Caco-2 (cell line): ENCODE results near the gene NAA38. TPM values are rescaled to one million over a fixed set of nuclear protein-coding genes. Genes with fewer than 3 reads are reported as not detected.

ENCODE experiments used
- BruUV-seq: library from RNA; stranded (reverse); fragments of 400-500 nt; replicated peaks from 2 replicates; lab custom pipeline; 2021; lab: Mats Ljungman, UMichigan
- CTCF ChIA-PET: fragments of 300-600 bp; sonication (Branson Sonifier 250); formaldehyde crosslinking; loops from one replicate; lab custom pipeline; 2022; ENCODE audit warnings: antibody characterized with exemption; lab: Charles Lee
- POLR2A ChIA-PET: fragments of 300-600 bp; sonication (Branson Sonifier 250); formaldehyde crosslinking; loops from one replicate; lab custom pipeline; 2022; ENCODE audit warnings: antibody characterized with exemption; lab: Charles Lee
- DNase-seq, 2 experiments: peaks; one replicate each; pipeline versions ENCODE4 v3.0.0 to v3.0.0-alpha.2; 2020 to 2022
- H3K27me3 ChIP-seq: replicated peaks from 2 replicates; pipeline ENCODE4 v1.6.0; 2011; ENCODE audit warnings: low read length; ENCODE audit not compliant: control insufficient read depth, insufficient read depth
- H3K36me3 ChIP-seq: 2 replicates; pipeline ENCODE4 v1.5.1; 2011; ENCODE audit warnings: low read length; ENCODE audit not compliant: control insufficient read depth, insufficient read depth
- H3K4me1 ChIP-seq: fragments of 250-450 bp; sonication (Bioruptor Pico); 2 replicates; pipeline ENCODE4 v1.5.1; 2020; ENCODE audit warnings: mild to moderate bottlenecking
- H3K4me3 ChIP-seq: 2 replicates; pipeline ENCODE4 v1.5.1; 2011; ENCODE audit warnings: low read depth, mild to moderate bottlenecking, control low read depth, low read length
- H3K9me3 ChIP-seq: fragments of 250-450 bp; sonication (Bioruptor Pico); 2 replicates; pipeline ENCODE4 v1.5.1; 2020; ENCODE audit warnings: mild to moderate bottlenecking, moderate library complexity
- H3K27ac Mint-ChIP-seq: one replicate; pipeline ENCODE4 v1.8.0; 2022; ENCODE audit warnings: mixed read lengths; ENCODE audit not compliant: unreplicated experiment
- H3K27me3 Mint-ChIP-seq: one replicate; pipeline ENCODE4 v1.8.0; 2022; ENCODE audit warnings: mixed read lengths; ENCODE audit not compliant: insufficient read depth, unreplicated experiment
- H3K36me3 Mint-ChIP-seq: one replicate; pipeline ENCODE4 v1.8.0; 2022; ENCODE audit warnings: mild to moderate bottlenecking, mixed read lengths; ENCODE audit not compliant: insufficient read depth, unreplicated experiment
- H3K4me1 Mint-ChIP-seq: one replicate; pipeline ENCODE4 v1.8.0; 2022; ENCODE audit warnings: low read depth, mixed read lengths; ENCODE audit not compliant: unreplicated experiment
- H3K4me3 Mint-ChIP-seq: one replicate; pipeline ENCODE4 v1.8.0; 2022; ENCODE audit warnings: mild to moderate bottlenecking, moderate library complexity, mixed read lengths; ENCODE audit not compliant: unreplicated experiment
- H3K9me3 Mint-ChIP-seq: one replicate; pipeline ENCODE4 v1.8.0; 2022; ENCODE audit warnings: mixed read lengths; ENCODE audit not compliant: unreplicated experiment
- intact Hi-C: fragments of 100-400 bp; cut with micrococcal nuclease; formaldehyde crosslinking; loops from one replicate; pipeline ENCODE4 v1.10.0; 2022; ENCODE audit not compliant: unreplicated experiment
- total RNA-seq: library from RNA; stranded (reverse); gene quantifications from 2 replicates; pipeline ENCODE4 v1.2.3, GENCODE V29; 2022
- TF ChIP-seq, protein P1 (sequence below), 2 experiments: fragments of 200-600 bp in 1 of 2; IDR thresholded peaks; 1 replicate in 1 of 2; 2 replicates in 1 of 2; pipeline versions ENCODE4 v1.5.1 to v1.8.0; 2011 to 2022; ENCODE audit warnings: antibody characterized with exemption in 1 of 2, control low read depth in 1 of 2, inconsistent platforms in 1 of 2, low read depth in 1 of 2, low read length in 1 of 2, mild to moderate bottlenecking in 1 of 2, moderate library complexity in 1 of 2; ENCODE audit not compliant: insufficient read depth in 1 of 2, severe bottlenecking in 1 of 2, unreplicated experiment in 1 of 2

Gene NAA38
- total RNA-seq, 1 experiment from 2014 or later, result 27.4 TPM

GRCh38 chr17:7839876-7840261, 17.5 kb downstream of the NAA38 start:
- Histone ChIP-seq H3K27me3 (no peaks in the 10 kb centered on the region), H3K9me3 (no peaks in the 10 kb centered on the region), H3K4me1 (peaks cover 30% of the 10 kb centered on the region), H3K36me3 (no peaks in the 10 kb centered on the region), H3K4me3 (no peak overlapping the region)
- Mint-ChIP-seq H3K36me3 (peaks cover 65% of the 10 kb centered on the region), H3K9me3 (no peaks in the 10 kb centered on the region), H3K27me3 (no peaks in the 10 kb centered on the region), H3K4me3 (peak overlapping the region; percentile 82), H3K4me1 (peaks cover 24% of the 10 kb centered on the region), H3K27ac (peak overlapping the region; percentile 98)
- ChIA-PET POLR2A (interaction anchor here (0.6 kb wide), 1 partner anchor 92 kb away, joined by 3 read pairs; the partner anchor contains the start of gene TRAPPC1), CTCF (interaction anchor here (1.6 kb wide), 1 partner anchor 17 kb away, joined by 5 read pairs; the partner anchor contains the start of gene NAA38)
- intact Hi-C loops, result loop anchor here (5.0 kb wide), 1 partner anchor 223 kb away; no protein-coding TSS in a partner anchor
- no TSS peak for BruUV-seq
- TF ChIP-seq, protein P1, sequence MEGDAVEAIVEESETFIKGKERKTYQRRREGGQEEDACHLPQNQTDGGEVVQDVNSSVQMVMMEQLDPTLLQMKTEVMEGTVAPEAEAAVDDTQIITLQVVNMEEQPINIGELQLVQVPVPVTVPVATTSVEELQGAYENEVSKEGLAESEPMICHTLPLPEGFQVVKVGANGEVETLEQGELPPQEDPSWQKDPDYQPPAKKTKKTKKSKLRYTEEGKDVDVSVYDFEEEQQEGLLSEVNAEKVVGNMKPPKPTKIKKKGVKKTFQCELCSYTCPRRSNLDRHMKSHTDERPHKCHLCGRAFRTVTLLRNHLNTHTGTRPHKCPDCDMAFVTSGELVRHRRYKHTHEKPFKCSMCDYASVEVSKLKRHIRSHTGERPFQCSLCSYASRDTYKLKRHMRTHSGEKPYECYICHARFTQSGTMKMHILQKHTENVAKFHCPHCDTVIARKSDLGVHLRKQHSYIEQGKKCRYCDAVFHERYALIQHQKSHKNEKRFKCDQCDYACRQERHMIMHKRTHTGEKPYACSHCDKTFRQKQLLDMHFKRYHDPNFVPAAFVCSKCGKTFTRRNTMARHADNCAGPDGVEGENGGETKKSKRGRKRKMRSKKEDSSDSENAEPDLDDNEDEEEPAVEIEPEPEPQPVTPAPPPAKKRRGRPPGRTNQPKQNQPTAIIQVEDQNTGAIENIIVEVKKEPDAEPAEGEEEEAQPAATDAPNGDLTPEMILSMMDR (IDR thresholded peaks at IDR 0.05; ENCODE audit: insufficient read depth in 1 of 2, low read depth in 1 of 2, low read length in 1 of 2, severe bottlenecking in 1 of 2, unreplicated experiment in 1 of 2), result no peak
- DNase-seq, result no peak

GRCh38 chr17:7839190-7839875, 18.0 kb downstream of the NAA38 start:
- TF ChIP-seq, protein P1 (IDR thresholded peaks at IDR 0.05; ENCODE audit: insufficient read depth in 1 of 2, low read depth in 1 of 2, low read length in 1 of 2, severe bottlenecking in 1 of 2, unreplicated experiment in 1 of 2), result no peak
- Histone ChIP-seq H3K27me3 (no peaks in the 10 kb centered on the region), H3K9me3 (no peaks in the 10 kb centered on the region), H3K4me3 (no peak overlapping the region; the same call in 1 of the 2 replicates), H3K36me3 (no peaks in the 10 kb centered on the region), H3K4me1 (peaks cover 30% of the 10 kb centered on the region)
- peaks cover 61% of the 10 kb centered on the region for H3K36me3 Mint-ChIP-seq
- POLR2A ChIA-PET, result interaction anchor here (0.6 kb wide), 1 partner anchor 92 kb away, joined by 3 read pairs; the partner anchor contains the start of gene TRAPPC1
- BruUV-seq, result no TSS peak
- no peaks in the 10 kb centered on the region for H3K27me3 Mint-ChIP-seq
- no peaks in the 10 kb centered on the region for H3K9me3 Mint-ChIP-seq
- peak; percentile 70 to 77 for DNase-seq
- intact Hi-C loops, result loop anchor here (5.0 kb wide), 1 partner anchor 222 kb away; no protein-coding TSS in a partner anchor
- peak overlapping the region; percentile 98 for H3K27ac Mint-ChIP-seq
- H3K4me3 Mint-ChIP-seq, result peak overlapping the region; percentile 98
- CTCF ChIA-PET, result interaction anchor here (1.6 kb wide), 1 partner anchor 18 kb away, joined by 5 read pairs; the partner anchor contains the start of gene NAA38
- H3K4me1 Mint-ChIP-seq, result peaks cover 24% of the 10 kb centered on the region
